HEK293T (cell line): Measurements from ENCODE around the gene PIEZO2.

Experiments
- CTCF ChIA-PET: fragments of 350-600 bp; formaldehyde crosslinking; extraction: SDS; loops from one replicate; lab custom pipeline; 2021; ENCODE audit warnings: antibody characterized with exemption, inconsistent platforms; lab: Yijun Ruan, JAX
- POLR2A ChIA-PET: fragments of 350-600 bp; formaldehyde crosslinking; extraction: SDS; loops from one replicate; lab custom pipeline; 2020; ENCODE audit warnings: antibody characterized with exemption, inconsistent platforms; lab: Yijun Ruan, JAX
- DNase-seq: peaks from one replicate; pipeline ENCODE4 v3.0.0; 2012; ENCODE audit warnings: mixed read lengths; ENCODE audit errors: extremely low spot score
- ARNT ChIP-seq: fragments of 450-650 bp; IDR thresholded peaks from 2 replicates; pipeline ENCODE4 v1.6.1; 2017; ENCODE audit warnings: mild to moderate bottlenecking
- BHLHE40 ChIP-seq: fragments of 450-650 bp; IDR thresholded peaks from 2 replicates; pipeline ENCODE4 v1.6.1; 2016; ENCODE audit warnings: mild to moderate bottlenecking, moderate library complexity, borderline replicate concordance
- CTBP1 ChIP-seq: fragments of 450-650 bp; IDR thresholded peaks from 2 replicates; pipeline ENCODE4 v1.6.1; 2016; ENCODE audit warnings: borderline replicate concordance
- ELF4 ChIP-seq: fragments of 450-650 bp; IDR thresholded peaks from 2 replicates; pipeline ENCODE4 v1.6.1; 2017; ENCODE audit warnings: antibody characterized with exemption
- FOXA1 ChIP-seq: fragments of 450-650 bp; IDR thresholded peaks from 2 replicates; pipeline ENCODE4 v1.6.1; 2016; ENCODE audit warnings: mild to moderate bottlenecking
- FOXK2 ChIP-seq: fragments of 450-650 bp; IDR thresholded peaks from 2 replicates; pipeline ENCODE4 v1.6.1; 2016; ENCODE audit warnings: mild to moderate bottlenecking
- FOXM1 ChIP-seq: fragments of 450-650 bp; IDR thresholded peaks from 2 replicates; pipeline ENCODE4 v1.6.1; 2017; ENCODE audit warnings: mild to moderate bottlenecking, borderline replicate concordance
- HDGF ChIP-seq: fragments of 450-650 bp; IDR thresholded peaks from 2 replicates; pipeline ENCODE4 v1.6.1; 2017; ENCODE audit warnings: antibody characterized with exemption, borderline replicate concordance
- L3MBTL2 ChIP-seq: fragments of 450-650 bp; conservative IDR thresholded peaks from 2 replicates; pipeline ENCODE4 v1.6.1; 2016; ENCODE audit warnings: mild to moderate bottlenecking
- LEF1 ChIP-seq: fragments of 450-650 bp; IDR thresholded peaks from 2 replicates; pipeline ENCODE4 v1.6.1; 2017; ENCODE audit warnings: mild to moderate bottlenecking, borderline replicate concordance
- NFRKB ChIP-seq: fragments of 450-650 bp; IDR thresholded peaks from 2 replicates; pipeline ENCODE4 v1.6.1; 2016; ENCODE audit warnings: mild to moderate bottlenecking, moderate library complexity
- PKNOX1 ChIP-seq: fragments of 450-650 bp; IDR thresholded peaks from 2 replicates; pipeline ENCODE4 v1.6.1; 2016
- SP1 ChIP-seq: fragments of 450-650 bp; IDR thresholded peaks from 2 replicates; pipeline ENCODE4 v1.6.1; 2017
- SUZ12 ChIP-seq: fragments of 450-650 bp; IDR thresholded peaks from 2 replicates; pipeline ENCODE4 v1.6.1; 2016; ENCODE audit warnings: mild to moderate bottlenecking
- TARDBP ChIP-seq: fragments of 450-650 bp; IDR thresholded peaks from 2 replicates; pipeline ENCODE4 v1.6.1; 2016
- ZNF384 ChIP-seq: fragments of 450-650 bp; IDR thresholded peaks from 2 replicates; pipeline ENCODE4 v1.6.1; 2016

PIEZO2 gene

GRCh38 chr18:10912790-10913545 lies 236.4 kb downstream of the PIEZO2 start:
- DNase-seq: no peak
- TF ChIP-seq FOXM1: no peak
- no peak for TF ChIP-seq ZNF384
- TF ChIP-seq FOXK2: no peak
- TF ChIP-seq LEF1: no peak
- no peak for TF ChIP-seq CTBP1
- TF ChIP-seq TARDBP: no peak
- TF ChIP-seq L3MBTL2: no peak
- ChIA-PET CTCF (no interaction called here), POLR2A (no interaction called here)

GRCh38 chr18:10909724-10910123 lies 239.6 kb downstream of the PIEZO2 start:
- TF ChIP-seq SP1 (no peak), SUZ12 (no peak), FOXM1 (no peak), LEF1 (no peak), HDGF (no peak), FOXA1 (no peak), CTBP1 (no peak), BHLHE40 (no peak), TARDBP (no peak), L3MBTL2 (no peak), ARNT (no peak), NFRKB (no peak), ELF4 (no peak)
- ChIA-PET CTCF (no interaction called here), POLR2A (no interaction called here)
- no peak for DNase-seq

- TF ChIP-seq CTBP1: no peak
- no peak for TF ChIP-seq HDGF
- no peak for TF ChIP-seq ELF4
- no peak for TF ChIP-seq SUZ12
- TF ChIP-seq SP1: no peak
- TF ChIP-seq TARDBP: no peak
- no peak for TF ChIP-seq FOXM1
- TF ChIP-seq FOXK2: no peak
- no peak for TF ChIP-seq FOXA1
- TF ChIP-seq LEF1: no peak
- no peak for TF ChIP-seq L3MBTL2
- no peak for TF ChIP-seq NFRKB
- no peak for TF ChIP-seq PKNOX1
- DNase-seq: no peak
- POLR2A ChIA-PET: no interaction called here
- CTCF ChIA-PET: no interaction called here
These were observed 240.6 kb downstream of the PIEZO2 start for GRCh38 chr18:10908760-10909159.

- ChIA-PET CTCF (no interaction called here), POLR2A (no interaction called here)
- no peak for DNase-seq
- TF ChIP-seq FOXK2: no peak
- TF ChIP-seq ARNT: no peak
- no peak for TF ChIP-seq ZNF384
- TF ChIP-seq NFRKB: no peak
- no peak for TF ChIP-seq SUZ12
- TF ChIP-seq FOXM1: no peak
- no peak for TF ChIP-seq LEF1
- no peak for TF ChIP-seq BHLHE40
- TF ChIP-seq L3MBTL2: no peak
- no peak for TF ChIP-seq FOXA1
- no peak for TF ChIP-seq SP1
- no peak for TF ChIP-seq ELF4
These were observed 241.6 kb downstream of the PIEZO2 start for GRCh38 chr18:10907749-10908148.

GRCh38 chr18:10901329-10901728 lies 248.0 kb downstream of the PIEZO2 start:
- DNase-seq: no peak
- ChIA-PET POLR2A (no interaction called here), CTCF (no interaction called here)
- TF ChIP-seq ELF4: no peak
- TF ChIP-seq LEF1: no peak
- no peak for TF ChIP-seq FOXK2
- no peak for TF ChIP-seq ZNF384
- TF ChIP-seq CTBP1: no peak
- no peak for TF ChIP-seq PKNOX1
- no peak for TF ChIP-seq NFRKB
- TF ChIP-seq L3MBTL2: no peak
- TF ChIP-seq FOXA1: no peak
- TF ChIP-seq ARNT: no peak

- CTCF ChIA-PET: no interaction called here
- DNase-seq: no peak
- POLR2A ChIA-PET: no interaction called here
- TF ChIP-seq FOXK2 (no peak), ELF4 (no peak), TARDBP (no peak), CTBP1 (no peak), ARNT (no peak), BHLHE40 (no peak), L3MBTL2 (no peak), NFRKB (no peak)
These were observed 248.9 kb downstream of the PIEZO2 start for GRCh38 chr18:10900435-10900834.

- ChIA-PET POLR2A (no interaction called here), CTCF (no interaction called here)
- no peak for DNase-seq
- no peak for TF ChIP-seq CTBP1
- no peak for TF ChIP-seq PKNOX1
- no peak for TF ChIP-seq LEF1
- no peak for TF ChIP-seq FOXA1
- no peak for TF ChIP-seq HDGF
- TF ChIP-seq FOXK2: no peak
- TF ChIP-seq BHLHE40: no peak
- TF ChIP-seq ZNF384: no peak
- TF ChIP-seq L3MBTL2: no peak
- no peak for TF ChIP-seq SUZ12
- TF ChIP-seq NFRKB: no peak
- no peak for TF ChIP-seq TARDBP
- TF ChIP-seq ELF4: no peak
- no peak for TF ChIP-seq ARNT
- TF ChIP-seq FOXM1: no peak
These were observed 249.9 kb downstream of the PIEZO2 start for GRCh38 chr18:10899481-10899880.
